AG09309 (cell line): Measurements from ENCODE around the gene ARHGEF37.
"Not testable (repeated sequence)": the region's sequence is repeated elsewhere in the genome, so short reads cannot be mapped to it uniquely, and the experiment has no call there.

Experiments used
- DNase-seq: peaks from one replicate; pipeline ENCODE4 v3.0.0-alpha.2; 2010; ENCODE audit warnings: low read depth
- H3K4me3 ChIP-seq: 2 replicates; pipeline ENCODE4 v1.5.1; 2011; ENCODE audit warnings: mild to moderate bottlenecking, low read depth, low read length, moderate library complexity; ENCODE audit not compliant: control insufficient read depth
- TF ChIP-seq, protein P1 (sequence below): IDR thresholded peaks from 2 replicates; pipeline ENCODE4 v1.5.1; 2011; ENCODE audit warnings: mild to moderate bottlenecking, low read depth, low read length, inconsistent platforms; ENCODE audit not compliant: insufficient read depth, control insufficient read depth; ENCODE audit errors: missing control alignments

ARHGEF37 gene

DNA sequence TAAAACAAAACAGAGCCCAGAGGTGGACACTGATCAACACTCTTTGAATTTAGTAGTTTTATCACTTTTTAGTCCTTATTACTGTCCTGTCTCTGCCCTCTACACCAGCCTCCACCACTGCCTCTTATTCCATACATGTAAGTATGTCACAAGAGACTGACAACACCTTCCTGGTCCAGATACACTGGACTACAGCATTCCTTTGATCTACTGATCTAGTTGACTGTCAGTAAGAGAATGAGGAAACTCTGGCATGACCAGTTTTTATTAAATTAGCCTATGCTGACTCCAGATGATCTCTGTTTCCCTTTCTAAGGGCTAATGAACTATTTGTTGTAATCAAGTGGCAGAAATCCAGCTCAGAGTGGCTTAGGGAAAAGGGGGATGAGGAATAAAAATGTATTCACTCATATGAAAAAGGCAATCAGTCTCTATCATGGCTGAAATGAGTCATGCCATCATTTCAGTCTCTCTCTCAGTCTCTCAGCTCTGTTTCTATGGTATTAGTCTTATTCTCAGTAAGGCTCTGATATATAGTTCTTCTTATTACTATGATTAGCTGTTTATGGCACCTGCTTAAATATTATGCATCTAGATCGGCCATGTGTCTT lies 5.5 kb downstream of the ARHGEF37 start:
- H3K4me3 ChIP-seq: no peak overlapping the region
- TF ChIP-seq, protein P1, sequence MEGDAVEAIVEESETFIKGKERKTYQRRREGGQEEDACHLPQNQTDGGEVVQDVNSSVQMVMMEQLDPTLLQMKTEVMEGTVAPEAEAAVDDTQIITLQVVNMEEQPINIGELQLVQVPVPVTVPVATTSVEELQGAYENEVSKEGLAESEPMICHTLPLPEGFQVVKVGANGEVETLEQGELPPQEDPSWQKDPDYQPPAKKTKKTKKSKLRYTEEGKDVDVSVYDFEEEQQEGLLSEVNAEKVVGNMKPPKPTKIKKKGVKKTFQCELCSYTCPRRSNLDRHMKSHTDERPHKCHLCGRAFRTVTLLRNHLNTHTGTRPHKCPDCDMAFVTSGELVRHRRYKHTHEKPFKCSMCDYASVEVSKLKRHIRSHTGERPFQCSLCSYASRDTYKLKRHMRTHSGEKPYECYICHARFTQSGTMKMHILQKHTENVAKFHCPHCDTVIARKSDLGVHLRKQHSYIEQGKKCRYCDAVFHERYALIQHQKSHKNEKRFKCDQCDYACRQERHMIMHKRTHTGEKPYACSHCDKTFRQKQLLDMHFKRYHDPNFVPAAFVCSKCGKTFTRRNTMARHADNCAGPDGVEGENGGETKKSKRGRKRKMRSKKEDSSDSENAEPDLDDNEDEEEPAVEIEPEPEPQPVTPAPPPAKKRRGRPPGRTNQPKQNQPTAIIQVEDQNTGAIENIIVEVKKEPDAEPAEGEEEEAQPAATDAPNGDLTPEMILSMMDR: no peak
- no peak for DNase-seq

DNA sequence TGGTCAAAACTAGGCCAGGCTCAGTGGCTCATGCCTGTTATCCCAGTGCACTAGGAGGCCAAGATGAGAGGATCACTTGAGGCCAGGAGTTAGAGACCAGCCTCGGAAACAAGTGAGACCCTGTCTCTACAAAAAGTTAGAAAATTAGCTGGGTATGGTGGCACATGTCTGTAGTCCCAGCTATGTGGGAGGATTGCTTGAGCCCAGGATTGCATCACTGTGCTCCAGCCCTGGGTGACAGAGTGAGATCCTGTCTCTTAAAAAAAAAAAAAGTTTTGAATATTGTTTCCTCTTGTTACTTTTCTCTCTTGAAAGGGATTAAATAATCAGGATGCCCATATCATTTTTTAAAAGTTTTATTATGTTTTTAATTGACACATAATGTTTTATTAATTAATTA lies 7.6 kb downstream of the ARHGEF37 start:
- H3K4me3 ChIP-seq: no peak overlapping the region
- TF ChIP-seq, protein P1: no peak
- no peak for DNase-seq

DNA sequence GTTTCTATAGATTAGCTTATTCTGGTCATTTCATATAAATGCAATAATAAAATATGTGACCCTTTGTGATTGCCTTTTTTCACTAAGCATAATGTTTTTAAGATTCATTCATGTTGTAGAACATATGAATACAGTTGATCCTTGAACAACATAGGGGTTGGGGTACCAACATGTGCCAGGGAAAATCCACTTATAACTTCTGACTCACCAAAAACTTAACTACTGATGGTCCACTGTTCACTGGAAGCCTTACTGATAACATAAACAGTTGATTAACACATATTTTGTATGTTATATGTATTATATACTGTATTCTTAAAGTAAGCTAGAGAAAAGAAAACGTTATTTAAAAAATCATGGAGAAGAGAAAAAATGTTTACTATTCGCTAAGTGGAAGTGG lies 12.1 kb downstream of the ARHGEF37 start:
- TF ChIP-seq, protein P1: no peak
- DNase-seq: no peak
- no peak overlapping the region for H3K4me3 ChIP-seq

DNA sequence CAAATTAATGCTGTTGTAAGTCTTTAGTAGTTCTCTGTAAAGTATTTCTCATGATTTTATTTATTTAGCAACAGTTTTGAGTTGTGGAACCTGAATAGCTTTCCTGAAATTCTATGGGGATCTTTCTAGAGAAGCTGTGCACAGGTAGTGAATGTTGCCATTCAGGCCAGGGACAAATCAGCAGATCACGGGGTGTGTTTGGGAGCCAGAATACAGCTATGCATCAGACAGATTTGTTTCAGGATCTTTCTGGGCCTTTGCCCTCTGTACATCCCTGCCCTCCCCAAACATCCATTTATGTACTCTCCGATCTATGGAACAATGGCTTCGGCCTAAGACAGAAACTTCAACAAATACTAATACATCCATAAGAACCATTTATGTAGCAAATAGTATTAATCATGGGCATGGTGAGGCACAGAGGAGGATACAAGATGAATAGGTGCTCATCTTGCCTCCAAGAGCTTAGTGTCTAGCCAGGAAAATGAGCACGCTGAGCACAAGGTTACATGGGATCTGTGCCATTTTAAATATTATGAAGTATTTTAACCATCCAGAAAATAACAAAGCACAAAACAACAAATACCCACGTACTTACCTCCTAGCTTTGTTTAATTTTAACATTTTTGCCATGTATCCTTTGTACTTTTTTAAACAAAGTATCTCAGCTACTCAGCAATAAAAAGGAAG lies 13.1 kb downstream of the ARHGEF37 start:
- no peak overlapping the region for H3K4me3 ChIP-seq
- TF ChIP-seq, protein P1: no peak
- DNase-seq: no peak

DNA sequence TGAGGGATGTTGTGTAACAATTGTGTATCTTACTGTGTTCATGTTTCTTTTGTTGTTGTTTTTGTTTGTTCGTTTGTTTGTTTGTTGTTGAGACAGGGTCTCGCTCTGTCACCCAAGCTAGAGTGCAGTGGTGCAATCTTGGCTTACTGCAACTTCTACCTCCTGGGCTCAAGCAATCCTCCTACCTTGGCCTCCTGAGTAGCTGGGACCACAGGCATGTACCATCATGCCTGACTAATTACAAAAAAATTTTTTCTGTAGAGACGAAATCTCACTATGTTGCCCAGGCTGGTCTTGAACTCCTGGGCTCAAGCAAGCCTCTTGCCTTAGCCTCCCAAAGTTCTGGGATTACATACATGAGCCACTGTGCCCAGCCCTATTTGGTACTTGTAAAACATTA lies 13.8 kb downstream of the ARHGEF37 start:
- H3K4me3 ChIP-seq, DNase-seq: not testable (repeated sequence)

DNA sequence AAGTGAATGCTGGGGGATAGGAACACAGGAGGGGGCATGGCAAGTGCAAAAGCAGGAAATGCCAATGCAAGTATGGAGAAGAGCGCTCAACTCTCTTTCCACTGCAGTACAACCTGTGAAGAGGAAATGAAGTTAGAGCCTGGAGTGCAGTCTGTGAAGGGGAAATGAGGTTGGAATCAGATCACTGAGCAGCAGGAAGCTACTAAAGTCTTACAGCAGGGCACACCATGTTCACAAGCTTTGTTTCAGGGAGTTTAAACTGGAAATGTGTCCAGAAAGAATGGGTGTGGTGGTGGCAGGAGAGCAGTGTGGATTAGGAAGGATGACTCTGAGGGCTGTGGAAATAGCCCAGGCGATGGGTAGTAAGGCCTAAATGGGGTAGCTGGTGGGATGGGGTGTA lies 15.4 kb downstream of the ARHGEF37 start:
- DNase-seq: no peak
- TF ChIP-seq, protein P1: no peak
- H3K4me3 ChIP-seq: no peak overlapping the region

DNA sequence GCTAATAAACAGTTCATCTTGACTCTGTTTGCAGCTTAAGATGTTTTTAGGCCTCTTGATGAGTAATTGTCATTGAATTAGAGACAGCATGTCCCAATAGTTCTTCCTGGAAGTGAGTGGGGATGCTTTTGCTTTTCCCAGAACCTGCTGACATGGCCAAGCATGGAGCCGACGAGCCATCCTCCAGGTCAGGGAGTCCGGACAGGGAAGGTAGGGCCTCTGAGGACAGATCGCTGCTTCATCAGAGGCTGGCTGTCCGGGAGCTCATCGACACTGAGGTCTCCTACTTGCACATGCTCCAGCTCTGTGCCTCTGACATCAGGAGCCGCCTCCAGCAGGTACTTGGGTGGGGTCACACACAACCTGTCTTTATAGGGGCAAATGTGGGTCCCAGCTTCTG lies 16.3 kb downstream of the ARHGEF37 start:
- H3K4me3 ChIP-seq: no peak overlapping the region
- DNase-seq: no peak

DNA sequence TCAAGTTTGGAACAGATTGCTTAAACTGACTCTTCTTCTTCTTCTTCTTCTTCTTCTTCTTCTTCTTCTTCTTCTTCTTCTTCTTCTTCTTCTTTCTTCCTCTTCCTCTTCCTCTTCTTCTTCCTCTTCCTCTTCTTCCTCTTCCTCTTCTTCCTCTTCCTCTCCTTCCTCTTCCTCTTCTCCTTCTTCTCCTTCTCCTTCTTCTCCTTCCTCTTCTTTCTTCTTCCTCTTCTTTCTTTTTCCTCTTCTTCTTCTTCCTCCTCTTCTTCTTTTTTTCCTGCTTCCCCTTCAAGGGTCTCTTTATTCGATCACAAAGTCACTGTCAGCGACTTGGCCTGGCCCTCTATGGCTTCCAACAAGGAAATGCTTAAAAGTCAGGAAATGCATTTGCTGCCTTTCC lies 16.9 kb downstream of the ARHGEF37 start:
- H3K4me3 ChIP-seq, DNase-seq: not testable (repeated sequence)

More for the DNA sequence above, 16.3 kb downstream of the ARHGEF37 start:
- TF ChIP-seq, protein P1: no peak
